Smooth muscle cell (in vitro differentiated cells): ENCODE results near the gene UST. TPM values are rescaled to one million over a fixed set of nuclear protein-coding genes. Genes with fewer than 3 reads are reported as not detected.

ENCODE experiments used
- DNase-seq: peaks from one replicate; lab custom pipeline; 2025; ENCODE audit not compliant: unreplicated experiment; lab: John Stamatoyannopoulos, UW
- H2AFZ ChIP-seq: fragments of 200-600 bp; sonication (generic); 2 replicates; pipeline ENCODE4 v1.6.0; 2016; ENCODE audit warnings: antibody characterized with exemption, low read depth, mild to moderate bottlenecking
- H3F3A ChIP-seq: fragments of 200-600 bp; sonication (generic); 2 replicates; pipeline ENCODE4 v1.6.0; 2017; ENCODE audit warnings: antibody characterized with exemption, low read depth
- H3K27ac ChIP-seq: fragments of 200-600 bp; sonication (generic); 2 replicates; pipeline ENCODE4 v1.5.1; 2016; ENCODE audit warnings: low read depth, mild to moderate bottlenecking
- H3K27me3 ChIP-seq: fragments of 200-600 bp; sonication (generic); 2 replicates; pipeline ENCODE4 v1.6.1; 2016; ENCODE audit warnings: low read depth, mild to moderate bottlenecking
- H3K36me3 ChIP-seq: fragments of 200-600 bp; sonication (generic); 2 replicates; pipeline ENCODE4 v1.5.1; 2016; ENCODE audit warnings: low read depth
- H3K4me1 ChIP-seq: fragments of 200-600 bp; sonication (generic); 2 replicates; pipeline ENCODE4 v1.5.1; 2016; ENCODE audit warnings: low read depth
- H3K4me2 ChIP-seq: fragments of 200-600 bp; sonication (generic); 2 replicates; pipeline ENCODE4 v1.6.0; 2016; ENCODE audit warnings: mild to moderate bottlenecking
- H3K4me3 ChIP-seq: fragments of 200-600 bp; sonication (generic); 2 replicates; pipeline ENCODE4 v1.5.1; 2016; ENCODE audit warnings: mild to moderate bottlenecking
- H3K79me2 ChIP-seq: fragments of 200-600 bp; sonication (generic); 2 replicates; pipeline ENCODE4 v1.6.0; 2016; ENCODE audit warnings: low read depth, mild to moderate bottlenecking
- H3K9ac ChIP-seq: fragments of 200-600 bp; sonication (generic); 2 replicates; pipeline ENCODE4 v1.6.0; 2016; ENCODE audit warnings: low read depth
- H3K9me3 ChIP-seq: fragments of 200-600 bp; sonication (generic); replicated peaks from 2 replicates; pipeline ENCODE4 v1.5.1; 2016; ENCODE audit warnings: low read depth
- H4K20me1 ChIP-seq: fragments of 200-600 bp; sonication (generic); 2 replicates; pipeline ENCODE4 v1.6.0; 2016; ENCODE audit warnings: low read depth
- CTCF ChIP-seq: fragments of 200-600 bp; sonication (generic); IDR thresholded peaks from 2 replicates; pipeline ENCODE4 v1.5.1; 2017; ENCODE audit warnings: borderline replicate concordance, mild to moderate bottlenecking, antibody characterized with exemption; ENCODE audit not compliant: insufficient read depth, poor library complexity, severe bottlenecking
- WGBS: methylation state at CpG from one replicate; pipeline ENCODE4 v1.1.7; 2016; ENCODE audit warnings: low lambda C conversion rate; 5-methylcytosine and 5-hydroxymethylcytosine counted together
- polyA plus RNA-seq: library from polyadenylated mRNA; unstranded; fragments of >200 nt; fragmentation: Nextera tagmentation; extraction: Ambion mirVana; gene quantifications from 2 replicates; pipeline ENCODE4 v1.2.1, GENCODE V29; 2016
- total RNA-seq: library from RNA; depleted of rRNA; stranded (reverse); fragments of >200 nt; gene quantifications from 2 replicates; pipeline ENCODE4 v1.2.3, GENCODE V29; 2014

Gene UST
- total and polyA plus RNA-seq, 2 experiments from 2014 or later = 16.1 to 19.5 TPM

- peaks cover 6% of the 10 kb centered on the region for H3K4me1 ChIP-seq
These were observed 3.4 kb upstream of the UST start for GRCh38 chr6:148743476-148743875.

GRCh38 chr6:148745926-148746325 lies 904 bp upstream of the UST start:
- DNase-seq = no peak
- peak overlapping the region; percentile 55 for H3K9ac ChIP-seq

More at GRCh38 chr6:148743476-148743875, 3.4 kb upstream of the UST start:
- no peak overlapping the region for H2AFZ ChIP-seq
- H3F3A ChIP-seq = peaks cover 4% of the 10 kb centered on the region
- 82% methylated on average over 4 of the region's 4 CpGs for WGBS
- no peaks in the 10 kb centered on the region for H3K36me3 ChIP-seq
- no peak overlapping the region for H3K4me2 ChIP-seq
- no peaks in the 10 kb centered on the region for H4K20me1 ChIP-seq
- peaks cover 8% of the 10 kb centered on the region for H3K79me2 ChIP-seq
- DNase-seq = no peak
- H3K9ac ChIP-seq = no peak overlapping the region
- no peaks in the 10 kb centered on the region for H3K9me3 ChIP-seq
- TF ChIP-seq CTCF = no peak
- H3K27ac ChIP-seq = no peak overlapping the region
- no peaks in the 10 kb centered on the region for H3K27me3 ChIP-seq
- H3K4me3 ChIP-seq = no peak overlapping the region

DNA sequence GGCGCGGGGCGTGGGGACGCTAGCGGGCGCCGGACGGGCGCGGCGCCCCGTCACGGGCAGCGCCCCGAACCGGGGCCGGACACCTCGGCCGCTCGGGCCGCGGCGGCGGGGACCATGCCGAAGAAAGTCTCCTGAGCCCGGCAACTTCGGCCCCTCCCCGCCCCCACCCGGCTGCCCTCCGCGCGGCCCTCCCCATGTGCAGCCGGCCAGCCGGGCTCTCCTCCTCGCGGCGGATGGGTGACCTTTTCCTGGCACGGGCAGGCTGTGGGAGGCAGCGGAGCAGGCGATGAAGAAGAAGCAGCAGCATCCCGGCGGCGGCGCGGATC lies 278 bp downstream of the UST start:
- peak overlapping the region; percentile 90 for H3K4me3 ChIP-seq
- no peaks in the 10 kb centered on the region for H3K9me3 ChIP-seq
- TF ChIP-seq CTCF = peak; percentile 7
- no peaks in the 10 kb centered on the region for H3K27me3 ChIP-seq
- 0% methylated on average over 17 of the region's 45 CpGs for WGBS
- peak; percentile 72 for DNase-seq
- peaks cover 4% of the 10 kb centered on the region for H3F3A ChIP-seq
- H3K4me2 ChIP-seq = peak overlapping the region; percentile 97
- peaks cover 35% of the 10 kb centered on the region for H4K20me1 ChIP-seq
- H2AFZ ChIP-seq = peak overlapping the region; percentile 81
- no peaks in the 10 kb centered on the region for H3K36me3 ChIP-seq
- H3K4me1 ChIP-seq = peaks cover 14% of the 10 kb centered on the region
- H3K27ac ChIP-seq = no peak overlapping the region
- peak overlapping the region; percentile 73 for H3K9ac ChIP-seq
- H3K79me2 ChIP-seq = peaks cover 44% of the 10 kb centered on the region

More at GRCh38 chr6:148745926-148746325, 904 bp upstream of the UST start:
- H3K9me3 ChIP-seq = no peaks in the 10 kb centered on the region
- peak overlapping the region; percentile 70 for H3K27ac ChIP-seq
- H3K4me3 ChIP-seq = peak overlapping the region; percentile 90
- H2AFZ ChIP-seq = peak overlapping the region; percentile 93
- no peaks in the 10 kb centered on the region for H3K27me3 ChIP-seq
- peaks cover 4% of the 10 kb centered on the region for H3F3A ChIP-seq
- peaks cover 14% of the 10 kb centered on the region for H3K4me1 ChIP-seq
- WGBS = 19% methylated on average over 6 of the region's 6 CpGs
- peaks cover 24% of the 10 kb centered on the region for H4K20me1 ChIP-seq
- H3K79me2 ChIP-seq = peaks cover 32% of the 10 kb centered on the region
- peak overlapping the region; percentile 97 for H3K4me2 ChIP-seq
- no peaks in the 10 kb centered on the region for H3K36me3 ChIP-seq
- no peak for TF ChIP-seq CTCF

GRCh38 chr6:148747471-148748165 lies 788 bp downstream of the UST start:
- Histone ChIP-seq H3F3A (peaks cover 4% of the 10 kb centered on the region), H3K9me3 (no peaks in the 10 kb centered on the region), H3K79me2 (peaks cover 49% of the 10 kb centered on the region), H3K4me3 (peak overlapping the region; percentile 90), H2AFZ (peak overlapping the region; percentile 81), H3K36me3 (no peaks in the 10 kb centered on the region), H3K27me3 (no peaks in the 10 kb centered on the region), H4K20me1 (peaks cover 40% of the 10 kb centered on the region), H3K4me2 (peak overlapping the region; percentile 97), H3K27ac (no peak overlapping the region), H3K4me1 (peaks cover 14% of the 10 kb centered on the region), H3K9ac (peak overlapping the region; percentile 73)
- TF ChIP-seq CTCF = peak; percentile 1
- WGBS = under 1% methylated on average over 38 of the region's 66 CpGs
- DNase-seq = peak; percentile 39
